Lung (tissue), 12 donors: ENCODE data around the gene NOC3L. TPM values are rescaled to one million over a fixed set of nuclear protein-coding genes. Genes with fewer than 3 reads are reported as not detected.

ENCODE experiments used
- ATAC-seq: fragments of 200-7000 bp; cut with Tn5 transposase; one replicate; pipeline ENCODE4 v1.9.1; 2020; ENCODE audit warnings: moderate number of reproducible peaks; ENCODE audit not compliant: insufficient read depth, low FRiP score
- DNase-seq, 3 donors: peaks; one replicate each; pipeline ENCODE4 v3.0.0-alpha.2; 2013 to 2017
- H3K27ac ChIP-seq, 2 donors: one replicate each; pipeline ENCODE4 v1.5.1; 2013; ENCODE audit warnings: mild to moderate bottlenecking in 2 of 2, moderate library complexity in 2 of 2, control low read depth in 1 of 2, inconsistent platforms in 1 of 2, low read depth in 1 of 2, low read length in 1 of 2
- H3K27me3 ChIP-seq, 3 donors: one replicate each; pipeline ENCODE4 v1.5.1; 2013; ENCODE audit warnings: low read length in 2 of 3; ENCODE audit not compliant: control insufficient read depth in 3 of 3, insufficient read depth in 3 of 3
- H3K36me3 ChIP-seq, 4 donors: one replicate each; pipeline ENCODE4 v1.5.1; 2013; ENCODE audit warnings: low read length in 4 of 4, mild to moderate bottlenecking in 1 of 4, moderate library complexity in 1 of 4; ENCODE audit not compliant: control insufficient read depth in 4 of 4, insufficient read depth in 4 of 4
- H3K4me1 ChIP-seq, 5 donors: one replicate each; pipeline ENCODE4 v1.5.1; 2013; ENCODE audit warnings: low read length in 5 of 5, mild to moderate bottlenecking in 2 of 5, moderate library complexity in 1 of 5; ENCODE audit not compliant: control insufficient read depth in 5 of 5, insufficient read depth in 5 of 5
- H3K4me3 ChIP-seq: one replicate; pipeline ENCODE4 v1.5.1; 2013; ENCODE audit warnings: mild to moderate bottlenecking, control low read depth, moderate library complexity
- H3K9ac ChIP-seq, 2 donors: one replicate each; pipeline ENCODE4 v1.5.1; 2013; ENCODE audit warnings: low read length in 2 of 2, control low read depth in 1 of 2; ENCODE audit not compliant: insufficient read depth in 1 of 2
- H3K9me3 ChIP-seq, 4 donors: one replicate each; pipeline ENCODE4 v1.5.1; 2013; ENCODE audit warnings: low read length in 3 of 4, mild to moderate bottlenecking in 1 of 4, moderate library complexity in 1 of 4; ENCODE audit not compliant: control insufficient read depth in 4 of 4, insufficient read depth in 3 of 4
- CTCF ChIP-seq: IDR thresholded peaks from 2 replicates; pipeline ENCODE4 v1.5.1; 2012; ENCODE audit warnings: mild to moderate bottlenecking; ENCODE audit errors: control extremely low read depth, extremely low read depth
- WGBS, 2 donors: extraction: QIAGEN DNeasy Blood & Tissue Kit; methylation state at CpG; one replicate each; pipeline ENCODE4 v1.1.7; 2013; 5-methylcytosine and 5-hydroxymethylcytosine counted together
- polyA plus RNA-seq, 2 donors: library from polyadenylated mRNA; stranded (reverse); fragments of 200-250 nt; gene quantifications; one replicate each; pipeline ENCODE4 v1.2.1, GENCODE V29; 2013
- total RNA-seq, 2 donors: library from RNA; depleted of rRNA in 1 of 2; stranded (reverse); fragments of >200 nt in 1 of 2; gene quantifications; one replicate each; pipeline ENCODE4 v1.2.1, GENCODE V29; 2014 to 2021
- donor health status: control.
- donor health status: control.
- donor health status: Bipolar disorder and iron deficiency.
- donor health status: healthy.
- donor health status: DM: yes; HTN: yes; CAD: no.

NOC3L gene
- total and polyA plus RNA-seq, 4 donors = 4.5 to 20.8 (median 10.1) TPM

DNA sequence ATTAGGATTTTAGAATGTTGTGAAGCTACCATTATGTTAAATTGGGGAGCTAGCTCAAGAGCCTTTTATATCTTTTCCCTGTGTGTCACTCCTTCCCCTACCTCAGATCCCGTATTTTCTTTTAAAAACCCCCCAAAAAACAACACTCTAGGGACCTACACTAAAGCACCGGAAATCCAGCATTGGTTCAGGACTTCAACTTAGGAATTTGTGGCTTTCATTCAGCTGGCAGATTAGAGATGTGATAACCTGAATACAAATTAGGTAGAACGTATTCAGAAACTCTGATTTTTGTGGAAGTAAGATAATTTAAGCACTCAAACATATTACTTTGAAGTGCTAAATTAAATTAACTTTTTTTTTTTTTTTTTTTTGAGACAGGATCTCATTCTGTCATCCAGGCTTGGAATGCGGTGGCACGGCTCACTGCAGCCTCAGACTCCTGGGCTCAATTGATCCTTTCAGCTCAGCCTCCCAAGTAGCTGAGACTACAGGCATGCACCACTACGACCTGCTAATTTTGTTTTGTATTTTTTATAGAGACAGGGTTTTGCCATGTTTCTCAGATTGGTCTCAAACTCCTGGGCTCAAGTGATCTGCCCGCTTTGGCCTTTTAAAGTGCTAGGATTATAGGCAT, 46.4 kb upstream of the NOC3L start:
- Histone ChIP-seq H3K9ac (no peak overlapping the region), H3K4me1 (peaks cover 0 to 31% (median 13%) of the 10 kb centered on the region in 5 donors), H3K4me3 (no peak overlapping the region), H3K27ac (no peak overlapping the region), H3K9me3 (no peaks in the 10 kb centered on the region), H3K36me3 (no peaks in the 10 kb centered on the region), H3K27me3 (no peaks in the 10 kb centered on the region)
- DNase-seq = peak in 1 of 3 donors; percentile 23
- ATAC-seq = no peak
- WGBS, 2 donors = 79 to 87% methylated on average over 7 of the region's 7 CpGs
- no peak for TF ChIP-seq CTCF

DNA sequence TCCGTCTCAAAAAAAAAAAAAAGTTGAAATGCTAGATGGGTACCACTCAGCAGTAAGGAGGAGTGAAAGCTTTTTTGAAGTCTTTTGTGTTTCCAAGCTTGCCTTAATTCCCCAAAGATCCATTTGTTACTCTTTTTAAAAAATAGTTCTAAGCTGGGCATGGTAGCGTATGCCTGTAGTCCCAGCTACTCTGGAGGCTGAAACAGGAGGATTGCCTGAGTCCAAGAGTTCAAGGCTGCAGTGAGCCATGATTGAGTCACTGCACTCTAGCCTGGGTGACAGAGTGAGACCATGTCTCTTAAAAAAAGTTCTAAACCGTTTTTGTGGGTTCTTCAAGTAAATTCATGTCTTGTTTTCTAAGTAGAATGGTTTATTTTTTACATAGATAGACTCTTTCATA, 44.9 kb upstream of the NOC3L start:
- no peak overlapping the region for H3K27ac ChIP-seq
- ATAC-seq (no peak), DNase-seq (no peak)
- H3K4me1 ChIP-seq = peaks cover 0 to 23% (median 8%) of the 10 kb centered on the region in 5 donors
- TF ChIP-seq CTCF = no peak
- H3K9me3 ChIP-seq = no peaks in the 10 kb centered on the region
- WGBS, 2 donors = 80 to 88% methylated on average over 3 of the region's 3 CpGs
- no peak overlapping the region for H3K4me3 ChIP-seq
- H3K27me3 ChIP-seq = no peaks in the 10 kb centered on the region
- H3K36me3 ChIP-seq = no peaks in the 10 kb centered on the region
- H3K9ac ChIP-seq = no peak overlapping the region

GRCh38 chr10:94405406-94405805, 42.7 kb upstream of the NOC3L start:
- no peak overlapping the region for H3K4me3 ChIP-seq
- H3K9ac ChIP-seq = no peak overlapping the region
- no peak for DNase-seq
- no peak overlapping the region for H3K27ac ChIP-seq
- no peaks in the 10 kb centered on the region for H3K27me3 ChIP-seq
- no peaks in the 10 kb centered on the region for H3K9me3 ChIP-seq
- ATAC-seq = no peak
- H3K4me1 ChIP-seq = peaks cover 0 to 12% (median 4%) of the 10 kb centered on the region in 5 donors
- TF ChIP-seq CTCF = no peak
- H3K36me3 ChIP-seq = no peaks in the 10 kb centered on the region
